Measurements from ENCODE around the gene VPS72. TPM values are rescaled to one million over a fixed set of nuclear protein-coding genes. Genes with fewer than 3 reads are reported as not detected.

The VPS72 gene
- 10 to 100 TPM; 10.0 to 19.2 (median 14.7) TPM for total RNA-seq
- long read RNA-seq, partial matches to known transcripts: 0 of 2 reads
- long read RNA-seq, other reads (novel, unspliced or antisense): 2 of 2 reads

- H3K4me3 ChIP-seq: peak within 1 kb of the TSS; percentile 78 to 98 (median 88)
- peak; percentile 84 to 87 (median 86) for DNase-seq
- H3K4me1 ChIP-seq: peaks cover 0 to 15% (median 5%) of the 10 kb centered on the region in 4 donors
- no peaks in the 10 kb centered on the region for H3K27me3 ChIP-seq
- intact Hi-C loops (cut with DNase I): loop anchor here in 1 of 2 donors (10.0 kb wide), 1 partner anchor 85 kb away; no protein-coding TSS in a partner anchor
- TF ChIP-seq POLR2A (IDR thresholded peaks at IDR 0.05): peak; percentile 32
- TF ChIP-seq, protein P1, sequence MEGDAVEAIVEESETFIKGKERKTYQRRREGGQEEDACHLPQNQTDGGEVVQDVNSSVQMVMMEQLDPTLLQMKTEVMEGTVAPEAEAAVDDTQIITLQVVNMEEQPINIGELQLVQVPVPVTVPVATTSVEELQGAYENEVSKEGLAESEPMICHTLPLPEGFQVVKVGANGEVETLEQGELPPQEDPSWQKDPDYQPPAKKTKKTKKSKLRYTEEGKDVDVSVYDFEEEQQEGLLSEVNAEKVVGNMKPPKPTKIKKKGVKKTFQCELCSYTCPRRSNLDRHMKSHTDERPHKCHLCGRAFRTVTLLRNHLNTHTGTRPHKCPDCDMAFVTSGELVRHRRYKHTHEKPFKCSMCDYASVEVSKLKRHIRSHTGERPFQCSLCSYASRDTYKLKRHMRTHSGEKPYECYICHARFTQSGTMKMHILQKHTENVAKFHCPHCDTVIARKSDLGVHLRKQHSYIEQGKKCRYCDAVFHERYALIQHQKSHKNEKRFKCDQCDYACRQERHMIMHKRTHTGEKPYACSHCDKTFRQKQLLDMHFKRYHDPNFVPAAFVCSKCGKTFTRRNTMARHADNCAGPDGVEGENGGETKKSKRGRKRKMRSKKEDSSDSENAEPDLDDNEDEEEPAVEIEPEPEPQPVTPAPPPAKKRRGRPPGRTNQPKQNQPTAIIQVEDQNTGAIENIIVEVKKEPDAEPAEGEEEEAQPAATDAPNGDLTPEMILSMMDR (IDR thresholded peaks at IDR 0.05): peak in 1 of 4 donors; percentile 24
- H3K9me3 ChIP-seq: no peaks in the 10 kb centered on the region
- peak; percentile 97 to 99 (median 98) for ATAC-seq
- peak within 1 kb of the TSS; percentile 31 to 68 (median 59) for H3K27ac ChIP-seq
- H3K36me3 ChIP-seq: peaks cover 0 to 9% (median under 1%) of the 10 kb centered on the region in 4 donors
- WGBS (ENCODE audit: insufficient coverage, low coverage, low lambda C conversion rate, missing lambda C conversion rate): 1% methylated on average over 38 of the region's 42 CpGs
These were observed at the start of gene VPS72 for GRCh38 chr1:151189637-151190445. TSS of gene VPS72 (minus strand) at chr1:151190197. CDS start at chr1:151190121, 76 bp downstream.

GRCh38 chr1:151238467-151238739 lies 48.4 kb upstream of the VPS72 start:
- no peak for DNase-seq
- 92% methylated on average over 1 of the region's 1 CpG for WGBS (ENCODE audit: insufficient coverage, low coverage, low lambda C conversion rate, missing lambda C conversion rate)
- no peak for ATAC-seq
- H3K36me3 ChIP-seq: peaks cover 6 to 94% (median 51%) of the 10 kb centered on the region in 4 donors
- H3K4me3 ChIP-seq: no peak overlapping the region
- no peaks in the 10 kb centered on the region for H3K9me3 ChIP-seq
- no peaks in the 10 kb centered on the region for H3K4me1 ChIP-seq
- H3K27me3 ChIP-seq: no peaks in the 10 kb centered on the region
- TF ChIP-seq, protein P1 (IDR thresholded peaks at IDR 0.05): no peak
- TF ChIP-seq POLR2A (IDR thresholded peaks at IDR 0.05): no peak
- intact Hi-C loops (cut with DNase I): no loop called here
- H3K27ac ChIP-seq: no peak overlapping the region

DNA sequence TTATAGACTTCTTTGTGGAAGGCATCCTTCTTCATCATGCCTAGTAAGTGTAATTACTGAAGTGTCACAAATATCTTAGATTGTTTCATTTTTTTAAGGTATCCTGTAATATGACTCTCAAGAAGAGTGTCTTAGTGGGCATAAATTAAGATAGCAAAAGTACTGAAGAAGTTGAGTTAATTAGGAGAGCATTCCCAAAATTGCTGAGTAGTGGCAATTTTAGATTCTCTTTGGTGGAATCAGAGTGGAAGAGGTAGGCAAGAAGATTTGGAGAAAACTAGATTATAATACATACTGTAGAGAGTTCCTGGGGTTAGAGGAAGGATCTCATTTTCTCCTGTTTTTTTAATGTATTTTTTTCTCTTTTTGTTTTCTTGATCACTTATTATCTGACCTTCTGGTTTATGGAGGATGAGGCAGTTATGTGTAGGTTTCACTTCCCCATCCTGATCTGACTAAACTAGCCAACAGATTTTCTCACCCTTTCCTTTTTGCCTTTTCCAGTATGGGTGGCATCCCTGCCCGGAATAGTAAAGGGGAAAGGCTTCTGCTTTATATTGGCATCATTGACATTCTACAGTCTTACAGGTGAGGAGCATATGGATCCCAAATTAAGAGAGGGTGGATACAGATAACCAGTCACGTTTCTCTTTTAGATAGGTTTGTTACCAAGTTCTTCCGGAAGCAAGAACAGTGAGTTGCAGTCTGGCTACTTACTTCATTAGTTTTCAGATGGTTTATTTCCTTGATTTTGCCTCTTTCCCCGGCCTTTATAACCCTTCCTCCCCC lies 47.9 kb upstream of the VPS72 start:
- no peak for DNase-seq
- ATAC-seq: no peak
- TF ChIP-seq, protein P1 (IDR thresholded peaks at IDR 0.05): no peak
- no peak for TF ChIP-seq POLR2A (IDR thresholded peaks at IDR 0.05)
- no peaks in the 10 kb centered on the region for H3K9me3 ChIP-seq
- intact Hi-C loops (cut with DNase I): no loop called here
- H3K4me3 ChIP-seq: no peak overlapping the region
- H3K36me3 ChIP-seq: peaks cover 6 to 94% (median 49%) of the 10 kb centered on the region in 4 donors
- 74% methylated on average over 4 of the region's 4 CpGs for WGBS (ENCODE audit: insufficient coverage, low coverage, low lambda C conversion rate, missing lambda C conversion rate)
- H3K27ac ChIP-seq: no peak overlapping the region
- no peaks in the 10 kb centered on the region for H3K4me1 ChIP-seq
- H3K27me3 ChIP-seq: no peaks in the 10 kb centered on the region

DNA sequence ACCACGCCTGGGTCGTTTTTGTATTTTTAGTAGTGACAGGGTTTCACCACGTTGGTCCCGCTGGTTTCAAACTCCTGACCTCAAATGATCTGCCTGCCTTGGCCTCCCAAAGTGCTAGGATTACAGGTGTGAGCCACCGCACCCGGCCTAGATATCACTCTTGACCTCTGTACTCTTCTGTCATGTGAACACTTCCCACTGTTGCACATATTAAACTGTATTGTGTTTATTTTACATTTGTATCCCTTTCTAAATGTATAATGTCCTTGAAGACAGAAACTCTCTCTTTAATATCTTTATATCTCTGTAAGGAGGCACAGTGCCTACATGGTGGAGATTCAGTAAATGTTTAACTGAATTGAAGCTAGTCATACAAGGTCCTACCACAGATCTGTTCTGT lies 45.2 kb upstream of the VPS72 start:
- Histone ChIP-seq H3K9me3 (no peaks in the 10 kb centered on the region), H3K4me1 (no peaks in the 10 kb centered on the region), H3K27me3 (no peaks in the 10 kb centered on the region), H3K36me3 (peaks cover 4 to 98% (median 42%) of the 10 kb centered on the region in 4 donors), H3K4me3 (no peak overlapping the region), H3K27ac (no peak overlapping the region)
- ATAC-seq (no peak), DNase-seq (no peak)
- 62% methylated on average over 6 of the region's 6 CpGs for WGBS (ENCODE audit: insufficient coverage, low coverage, low lambda C conversion rate, missing lambda C conversion rate)
- intact Hi-C loops (cut with DNase I): no loop called here
- TF ChIP-seq, protein P1 (IDR thresholded peaks at IDR 0.05): no peak
- no peak for TF ChIP-seq POLR2A (IDR thresholded peaks at IDR 0.05)
